NCI-H2196 (cell line): Measurements from ENCODE around the gene CLTCL1.
"Not testable (repeated sequence)": the region's sequence is repeated elsewhere in the genome, so short reads cannot be mapped to it uniquely, and the experiment has no call there.

ENCODE experiments used
- DNase-seq: peaks from one replicate; lab custom pipeline; 2025; ENCODE audit not compliant: unreplicated experiment; lab: John Stamatoyannopoulos, UW

Gene CLTCL1

GRCh38 chr22:19291218-19291579 lies 320 bp downstream of the CLTCL1 start:
- DNase-seq = no peak

- DNase-seq = no peak
Observed at GRCh38 chr22:19290400-19291217, 910 bp downstream of the CLTCL1 start.

GRCh38 chr22:19289475-19290161 lies 1.9 kb downstream of the CLTCL1 start:
- DNase-seq = no peak

- DNase-seq = no peak
Observed at GRCh38 chr22:19287889-19288288, 3.6 kb downstream of the CLTCL1 start.

GRCh38 chr22:19287076-19287707 lies 4.3 kb downstream of the CLTCL1 start:
- peak; percentile 92 for DNase-seq

GRCh38 chr22:19285831-19286230 lies 5.7 kb downstream of the CLTCL1 start:
- DNase-seq = no peak

GRCh38 chr22:19279143-19279542 lies 12.4 kb downstream of the CLTCL1 start:
- DNase-seq = not testable (repeated sequence)

- no peak for DNase-seq
Observed at GRCh38 chr22:19277785-19278184, 13.7 kb downstream of the CLTCL1 start.

- peak; percentile 44 for DNase-seq
Observed at GRCh38 chr22:19275919-19276600, 15.5 kb downstream of the CLTCL1 start.

GRCh38 chr22:19275513-19275912 lies 16.0 kb downstream of the CLTCL1 start:
- no peak for DNase-seq

GRCh38 chr22:19275104-19275503 lies 16.4 kb downstream of the CLTCL1 start:
- DNase-seq = no peak

GRCh38 chr22:19271856-19272535 lies 19.5 kb downstream of the CLTCL1 start:
- peak; percentile 33 for DNase-seq

- no peak for DNase-seq
Observed at GRCh38 chr22:19271273-19271855, 20.2 kb downstream of the CLTCL1 start.

GRCh38 chr22:19270873-19271272 lies 20.6 kb downstream of the CLTCL1 start:
- no peak for DNase-seq

- DNase-seq = no peak
Observed at GRCh38 chr22:19266547-19267086, 24.9 kb downstream of the CLTCL1 start.

- DNase-seq = no peak
Observed at GRCh38 chr22:19265779-19266178, 25.7 kb downstream of the CLTCL1 start.

- no peak for DNase-seq
Observed at GRCh38 chr22:19260804-19261203, 30.7 kb downstream of the CLTCL1 start.

GRCh38 chr22:19260194-19260593 lies 31.3 kb downstream of the CLTCL1 start:
- DNase-seq = no peak

GRCh38 chr22:19258968-19259288 lies 32.6 kb downstream of the CLTCL1 start:
- not testable (repeated sequence) for DNase-seq

GRCh38 chr22:19258371-19258770 lies 33.1 kb downstream of the CLTCL1 start:
- no peak for DNase-seq
